AG09309 (cell line): ENCODE results near the gene TRIO.

Source experiments
- DNase-seq: peaks from one replicate; pipeline ENCODE4 v3.0.0-alpha.2; 2010; ENCODE audit warnings: low read depth
- H3K4me3 ChIP-seq: 2 replicates; pipeline ENCODE4 v1.5.1; 2011; ENCODE audit warnings: mild to moderate bottlenecking, low read depth, low read length, moderate library complexity; ENCODE audit not compliant: control insufficient read depth
- TF ChIP-seq, protein P1 (sequence below): IDR thresholded peaks from 2 replicates; pipeline ENCODE4 v1.5.1; 2011; ENCODE audit warnings: mild to moderate bottlenecking, low read depth, low read length, inconsistent platforms; ENCODE audit not compliant: insufficient read depth, control insufficient read depth; ENCODE audit errors: missing control alignments

The TRIO gene

GRCh38 chr5:14502294-14502690, 359.1 kb downstream of the TRIO start:
- TF ChIP-seq, protein P1, sequence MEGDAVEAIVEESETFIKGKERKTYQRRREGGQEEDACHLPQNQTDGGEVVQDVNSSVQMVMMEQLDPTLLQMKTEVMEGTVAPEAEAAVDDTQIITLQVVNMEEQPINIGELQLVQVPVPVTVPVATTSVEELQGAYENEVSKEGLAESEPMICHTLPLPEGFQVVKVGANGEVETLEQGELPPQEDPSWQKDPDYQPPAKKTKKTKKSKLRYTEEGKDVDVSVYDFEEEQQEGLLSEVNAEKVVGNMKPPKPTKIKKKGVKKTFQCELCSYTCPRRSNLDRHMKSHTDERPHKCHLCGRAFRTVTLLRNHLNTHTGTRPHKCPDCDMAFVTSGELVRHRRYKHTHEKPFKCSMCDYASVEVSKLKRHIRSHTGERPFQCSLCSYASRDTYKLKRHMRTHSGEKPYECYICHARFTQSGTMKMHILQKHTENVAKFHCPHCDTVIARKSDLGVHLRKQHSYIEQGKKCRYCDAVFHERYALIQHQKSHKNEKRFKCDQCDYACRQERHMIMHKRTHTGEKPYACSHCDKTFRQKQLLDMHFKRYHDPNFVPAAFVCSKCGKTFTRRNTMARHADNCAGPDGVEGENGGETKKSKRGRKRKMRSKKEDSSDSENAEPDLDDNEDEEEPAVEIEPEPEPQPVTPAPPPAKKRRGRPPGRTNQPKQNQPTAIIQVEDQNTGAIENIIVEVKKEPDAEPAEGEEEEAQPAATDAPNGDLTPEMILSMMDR: no peak
- DNase-seq: no peak
- H3K4me3 ChIP-seq: no peak overlapping the region

- H3K4me3 ChIP-seq: no peak overlapping the region
- TF ChIP-seq, protein P1: no peak
- DNase-seq: no peak
Observed at GRCh38 chr5:14503017-14503680, 360.0 kb downstream of the TRIO start.

DNA sequence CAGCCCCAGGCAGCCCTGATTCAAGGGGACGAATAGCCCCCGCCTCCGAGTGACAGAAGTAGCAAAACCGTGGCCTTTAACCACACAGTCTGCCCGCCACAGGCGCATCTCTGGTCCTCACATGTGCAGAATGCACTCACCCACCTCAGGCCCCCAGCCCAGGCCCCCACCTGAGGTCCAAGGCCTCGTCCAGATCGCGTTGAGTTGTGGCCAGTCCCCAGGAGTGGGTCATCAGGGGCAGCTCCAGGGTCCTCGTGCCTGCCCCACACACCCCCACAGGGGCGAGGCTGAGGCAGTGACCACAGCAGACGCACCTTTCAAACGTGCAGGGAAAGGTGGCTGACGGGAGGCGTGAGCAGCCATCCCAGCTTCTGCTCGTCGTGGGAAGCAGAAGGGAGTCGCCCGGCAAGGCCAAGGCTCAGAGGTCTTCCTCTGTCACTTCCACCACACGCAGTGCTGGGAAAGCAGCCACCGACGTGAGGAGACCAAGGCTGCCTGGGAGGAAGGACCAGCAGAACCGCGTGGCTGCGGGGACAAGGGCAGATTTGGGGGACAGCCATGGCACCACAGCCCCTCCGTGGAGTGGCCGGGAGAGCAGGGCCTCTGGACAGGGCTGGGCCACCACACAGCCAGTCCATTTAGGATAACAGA, 360.7 kb downstream of the TRIO start:
- TF ChIP-seq, protein P1: no peak
- DNase-seq: no peak
- no peak overlapping the region for H3K4me3 ChIP-seq

DNA sequence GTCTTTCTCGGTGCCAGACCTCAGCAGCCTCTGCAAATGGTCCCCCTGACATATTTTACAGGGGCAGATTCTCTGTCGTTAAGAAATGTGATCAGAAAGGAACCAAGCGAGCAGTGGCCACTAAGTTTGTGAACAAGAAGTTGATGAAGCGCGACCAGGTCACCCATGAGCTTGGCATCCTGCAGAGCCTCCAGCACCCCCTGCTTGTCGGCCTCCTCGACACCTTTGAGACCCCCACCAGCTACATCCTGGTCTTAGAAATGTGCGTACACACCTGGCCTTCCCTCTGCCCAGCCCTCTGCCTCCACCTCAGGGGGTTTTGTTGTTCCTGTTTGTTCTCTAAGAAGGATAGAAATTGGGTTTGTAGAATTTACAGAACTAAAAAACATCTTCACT, 361.2 kb downstream of the TRIO start:
- TF ChIP-seq, protein P1: no peak
- H3K4me3 ChIP-seq: no peak overlapping the region
- DNase-seq: no peak

GRCh38 chr5:14504816-14505215, 361.7 kb downstream of the TRIO start:
- TF ChIP-seq, protein P1: no peak
- DNase-seq: no peak
- no peak overlapping the region for H3K4me3 ChIP-seq

DNA sequence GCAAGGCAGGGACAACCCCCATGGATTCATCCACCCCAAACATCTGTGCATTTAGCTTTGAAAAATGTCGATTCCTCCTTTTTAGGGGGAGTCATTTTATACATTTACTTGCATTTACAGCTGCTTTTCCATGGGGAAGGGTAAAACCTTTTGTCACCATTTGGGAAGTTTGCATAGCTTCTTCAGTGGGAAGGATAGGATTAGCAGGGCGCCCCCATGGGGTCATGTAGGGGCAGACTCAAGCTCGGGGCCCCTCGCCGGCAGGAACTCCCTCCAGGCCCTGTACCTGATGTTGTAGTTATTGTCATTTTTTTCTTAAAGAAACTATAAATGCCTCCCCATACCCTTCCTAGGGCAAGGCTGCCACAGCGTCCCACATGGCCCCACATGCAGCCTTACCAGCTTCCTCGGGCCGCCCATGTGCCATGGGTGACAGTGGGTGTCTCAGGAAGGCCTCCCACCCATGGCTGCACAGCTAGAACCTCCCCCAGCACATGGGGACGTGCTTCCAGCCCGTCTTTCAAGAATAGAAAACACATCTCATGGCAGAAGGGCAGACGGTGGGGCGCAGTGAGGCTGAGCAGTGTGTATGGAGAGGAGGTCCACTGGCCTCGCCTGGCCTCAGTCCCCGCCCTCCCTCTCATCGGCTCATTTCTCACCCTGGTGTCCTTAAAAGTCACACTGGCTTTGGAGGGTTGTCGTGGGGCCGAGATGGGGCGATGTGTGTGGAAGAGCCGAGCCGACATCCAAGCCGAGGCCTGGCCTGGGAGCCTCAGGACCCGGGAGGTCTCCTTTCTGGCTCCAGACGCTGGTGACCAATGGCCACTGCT, 362.4 kb downstream of the TRIO start:
- TF ChIP-seq, protein P1: peak; percentile 9
- no peak for DNase-seq
- no peak overlapping the region for H3K4me3 ChIP-seq
